HG03432 (cell line): ENCODE data around the gene MED27.
A peak's percentile ranks its signal among the peaks of the same experiment; 100 is the strongest.

Source experiments
- ATAC-seq: cut with Tn5 transposase; IDR thresholded peaks from one replicate; pipeline ENCODE4 v1.9.1; 2021; ENCODE audit warnings: mild to moderate bottlenecking, moderate library complexity; ENCODE audit not compliant: unreplicated experiment

Gene MED27

DNA sequence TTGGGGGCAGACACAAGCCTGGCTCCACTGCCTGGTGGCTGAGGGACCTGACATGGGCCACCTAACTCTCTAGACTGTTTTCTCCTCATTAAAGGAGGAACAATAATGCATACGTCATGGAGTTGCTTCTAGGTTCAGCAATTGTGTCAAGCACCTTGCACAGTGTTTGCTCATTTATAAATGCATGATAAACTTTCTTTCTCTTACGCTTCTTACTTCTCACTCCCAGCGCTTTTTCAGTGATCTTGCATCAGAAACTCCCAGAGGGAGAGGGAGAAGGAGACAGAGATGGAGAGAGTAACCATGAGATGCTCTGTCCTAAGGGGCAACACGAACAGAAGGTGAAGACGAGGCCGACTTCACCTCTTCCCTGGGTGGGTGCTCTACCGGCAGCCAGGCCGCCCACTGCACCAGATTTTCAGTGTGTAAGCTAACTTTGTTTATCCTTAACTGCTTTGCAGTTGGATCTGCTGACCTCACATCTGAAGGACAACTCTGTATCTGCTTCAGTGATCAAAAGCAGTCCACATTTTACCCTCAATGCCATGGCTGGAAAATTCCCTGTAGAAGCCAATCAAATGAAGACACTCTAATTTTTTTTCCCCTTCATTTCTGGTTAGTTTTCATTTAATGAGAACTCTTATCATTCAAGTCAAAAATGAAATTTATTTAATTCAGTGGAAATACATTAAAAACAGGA lies 35.3 kb downstream of the MED27 start:
- no peak for ATAC-seq

DNA sequence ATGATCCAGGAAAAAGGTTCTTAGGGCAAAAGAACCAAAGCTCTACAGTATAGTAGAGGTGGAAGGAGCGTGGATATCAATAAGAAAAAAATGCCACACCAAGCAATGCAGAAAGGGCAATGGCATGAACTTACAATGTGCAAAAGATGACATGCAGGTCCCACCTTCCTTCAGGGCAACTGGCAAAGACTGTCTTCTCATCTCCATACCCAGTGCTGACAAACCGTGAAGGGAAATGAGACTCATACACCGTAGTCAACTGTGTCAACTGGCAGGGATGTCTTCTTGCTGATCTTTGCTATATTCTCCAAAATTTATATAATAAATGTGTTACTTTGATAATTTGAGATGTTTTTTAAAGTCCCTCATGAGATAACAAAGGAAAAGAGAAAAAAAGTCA lies 36.0 kb downstream of the MED27 start:
- no peak for ATAC-seq

DNA sequence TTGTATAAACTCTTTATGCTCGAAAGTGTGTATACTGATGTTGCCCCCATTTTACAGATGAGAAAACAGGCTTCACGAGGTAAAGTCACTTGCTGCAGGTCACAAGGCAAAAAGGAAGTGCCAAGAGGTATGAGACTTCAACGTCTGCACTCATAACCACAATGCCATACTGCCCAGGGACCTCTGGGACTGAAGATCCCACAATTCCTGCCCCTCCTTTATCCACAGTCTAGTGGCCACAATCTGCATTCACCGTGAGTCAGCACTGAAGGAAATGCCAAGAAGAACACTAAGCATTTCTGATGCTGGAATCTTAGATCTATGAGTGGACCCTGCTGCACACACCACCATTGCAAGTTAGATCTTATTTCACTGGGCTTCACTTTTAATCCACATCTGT lies 37.3 kb downstream of the MED27 start:
- no peak for ATAC-seq

DNA sequence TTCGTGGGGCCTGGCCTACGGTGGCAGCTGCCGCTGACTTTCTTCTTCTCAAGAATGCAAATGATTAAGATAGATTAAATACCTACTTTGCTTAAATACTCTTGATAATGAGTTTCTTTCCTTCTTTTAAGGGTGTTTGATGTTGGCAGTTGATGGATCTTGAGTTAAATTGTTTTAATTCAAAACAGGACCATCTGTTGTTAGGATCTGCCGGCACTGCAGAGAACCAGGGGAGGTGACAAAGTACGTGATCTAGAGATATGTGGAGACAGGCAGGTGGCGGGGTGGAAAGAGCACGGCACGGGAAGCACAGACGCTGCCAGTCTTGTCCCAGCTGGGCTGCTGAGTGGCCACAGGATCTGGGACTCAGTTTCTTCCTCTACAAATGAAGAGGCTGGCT lies 37.9 kb downstream of the MED27 start:
- ATAC-seq: no peak

DNA sequence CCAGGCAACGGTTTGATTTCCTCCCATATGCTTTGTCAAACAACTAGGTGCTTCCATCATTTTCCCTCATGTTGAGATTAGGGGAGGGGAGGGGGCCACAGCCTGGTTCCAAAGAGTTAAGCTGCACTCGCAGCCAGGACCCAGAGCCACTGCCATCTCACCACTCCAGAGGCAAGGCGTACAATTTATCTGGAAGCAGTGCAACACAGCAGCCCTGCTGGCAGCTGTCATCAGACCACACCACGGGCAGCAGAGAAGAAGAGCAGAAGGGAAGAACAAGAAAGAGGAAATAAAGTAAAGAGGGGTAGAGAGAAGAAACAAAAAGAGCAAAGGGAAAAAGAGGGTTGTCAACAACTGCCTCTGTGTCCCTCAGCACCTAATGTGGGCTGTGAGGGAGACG lies 38.9 kb downstream of the MED27 start:
- no peak for ATAC-seq

DNA sequence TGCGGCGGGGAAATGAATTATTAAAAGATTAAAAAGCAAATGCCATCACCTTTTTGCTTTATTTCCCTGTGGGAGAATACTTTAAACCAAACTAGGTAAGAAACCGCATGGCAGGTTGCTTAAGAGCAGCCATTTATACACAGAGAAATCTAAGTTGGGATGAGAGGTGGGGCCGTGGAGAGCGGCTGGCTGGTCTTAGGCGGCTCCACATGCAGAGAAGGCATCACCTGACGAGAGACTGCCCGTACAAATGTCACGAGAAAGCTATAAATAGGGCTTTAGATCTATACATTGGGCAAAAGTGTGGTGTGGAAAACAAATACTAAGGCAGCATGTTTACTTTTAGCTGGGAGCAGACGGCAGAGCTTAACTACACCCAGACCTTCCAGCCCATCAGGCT lies 39.4 kb downstream of the MED27 start:
- ATAC-seq: no peak

DNA sequence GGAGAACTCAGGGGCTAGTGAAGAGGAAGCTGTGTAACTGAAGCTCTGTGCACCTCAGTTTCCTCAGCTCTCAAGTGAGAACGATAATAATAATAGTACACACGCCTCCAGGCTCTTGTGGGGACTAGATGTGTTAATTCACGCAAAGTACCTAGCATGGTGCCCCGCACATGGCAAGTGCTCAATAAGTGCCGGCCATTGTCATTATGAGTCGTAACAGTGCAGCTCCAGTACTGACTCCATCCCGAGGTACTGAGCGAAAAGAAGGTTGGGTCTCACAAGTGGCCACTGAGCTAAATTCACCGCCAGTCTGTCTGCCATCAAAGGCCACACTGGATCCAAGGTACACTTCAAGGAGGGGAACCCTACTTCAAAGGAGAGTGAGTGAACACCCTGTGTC lies 40.4 kb downstream of the MED27 start:
- ATAC-seq: no peak

DNA sequence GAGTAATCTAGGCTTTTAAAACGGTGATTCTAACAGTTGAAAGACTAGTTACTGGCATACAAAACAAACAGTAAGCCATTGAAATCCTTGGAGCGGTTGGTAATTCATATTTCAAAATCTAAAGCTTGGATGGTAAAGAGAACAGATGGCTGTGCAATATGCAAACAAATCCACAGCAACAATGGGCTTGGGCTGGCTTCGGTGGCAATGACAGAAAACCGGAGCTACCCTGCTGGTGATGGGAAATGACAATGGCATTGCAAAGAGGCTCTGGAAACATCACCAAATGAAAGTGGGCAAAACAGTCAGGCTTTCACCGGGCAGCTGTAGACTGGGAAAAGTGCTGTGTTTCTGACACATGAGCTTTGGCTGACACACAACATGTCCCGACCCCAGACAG lies 42.2 kb downstream of the MED27 start:
- ATAC-seq: no peak

DNA sequence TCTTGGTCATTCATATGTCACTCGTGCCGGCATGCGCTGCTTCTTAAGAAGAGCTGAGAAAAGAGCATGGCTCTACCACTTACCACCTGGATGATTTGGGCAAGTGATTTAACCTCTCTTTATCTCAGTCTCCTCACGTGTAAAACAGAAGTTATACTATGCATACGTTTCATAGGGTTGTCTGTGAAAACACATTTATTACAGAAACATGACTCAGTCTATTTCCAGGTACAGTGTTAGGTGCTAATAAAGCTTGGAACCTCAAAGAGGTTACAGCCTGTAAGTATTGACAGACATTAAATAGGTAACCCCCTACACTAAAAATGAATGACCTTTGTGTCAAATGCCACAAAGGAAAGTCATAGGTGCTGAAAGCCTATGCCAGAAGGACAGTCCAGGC lies 43.1 kb downstream of the MED27 start:
- ATAC-seq: no peak

DNA sequence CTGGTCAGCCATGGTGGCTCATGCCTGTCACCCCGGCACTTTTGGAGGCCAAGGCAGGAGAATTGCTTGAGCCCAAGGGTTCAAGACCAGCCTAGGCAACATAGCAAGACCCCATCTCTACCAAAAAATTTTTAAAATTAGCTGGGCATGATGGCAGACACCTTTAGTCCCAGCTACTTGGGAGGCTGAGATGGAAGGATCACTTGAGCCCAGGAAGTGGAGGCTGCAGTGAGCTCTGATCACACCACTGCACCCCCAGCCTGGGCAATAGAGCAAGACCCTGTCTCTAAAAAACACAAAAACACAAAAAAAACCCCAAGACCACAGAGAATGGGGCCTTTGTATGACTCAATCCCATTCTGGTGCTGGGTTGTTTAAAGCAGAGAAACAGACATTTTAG lies 44.0 kb downstream of the MED27 start:
- no peak for ATAC-seq

DNA sequence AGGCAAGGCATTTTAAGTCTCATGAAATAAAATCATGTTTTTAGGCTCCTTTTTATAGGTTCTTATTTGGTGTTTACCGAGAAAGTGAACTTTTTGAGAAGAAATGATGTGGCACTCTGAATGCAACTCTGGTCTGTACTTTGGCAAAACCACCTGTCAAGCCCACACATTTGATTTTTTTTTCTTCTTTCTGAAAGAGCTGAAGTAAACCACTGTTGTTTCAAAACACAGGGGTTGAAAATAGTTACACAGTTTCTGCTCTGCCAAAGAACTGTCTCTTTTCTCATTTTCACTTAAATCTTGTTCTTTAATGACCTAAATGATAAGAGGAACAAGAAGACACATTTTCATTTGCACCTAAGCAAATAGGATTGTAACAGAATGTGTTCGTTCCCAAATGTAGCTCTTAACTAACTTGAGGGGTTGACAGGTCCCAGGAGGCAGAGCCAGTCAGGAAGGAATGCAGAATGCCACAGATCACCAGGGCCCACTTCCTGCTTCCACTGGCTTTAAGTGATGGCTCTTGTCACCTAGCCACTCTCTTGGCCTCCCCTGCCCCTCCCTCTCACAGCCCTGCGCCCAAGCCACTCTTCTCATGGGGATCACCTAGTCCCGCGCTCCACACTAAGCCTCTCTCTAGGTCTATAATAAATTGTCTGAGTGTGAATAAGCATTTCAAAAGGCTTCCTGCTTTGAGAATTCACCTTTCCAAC lies 47.3 kb downstream of the MED27 start:
- ATAC-seq: peak; percentile 61

DNA sequence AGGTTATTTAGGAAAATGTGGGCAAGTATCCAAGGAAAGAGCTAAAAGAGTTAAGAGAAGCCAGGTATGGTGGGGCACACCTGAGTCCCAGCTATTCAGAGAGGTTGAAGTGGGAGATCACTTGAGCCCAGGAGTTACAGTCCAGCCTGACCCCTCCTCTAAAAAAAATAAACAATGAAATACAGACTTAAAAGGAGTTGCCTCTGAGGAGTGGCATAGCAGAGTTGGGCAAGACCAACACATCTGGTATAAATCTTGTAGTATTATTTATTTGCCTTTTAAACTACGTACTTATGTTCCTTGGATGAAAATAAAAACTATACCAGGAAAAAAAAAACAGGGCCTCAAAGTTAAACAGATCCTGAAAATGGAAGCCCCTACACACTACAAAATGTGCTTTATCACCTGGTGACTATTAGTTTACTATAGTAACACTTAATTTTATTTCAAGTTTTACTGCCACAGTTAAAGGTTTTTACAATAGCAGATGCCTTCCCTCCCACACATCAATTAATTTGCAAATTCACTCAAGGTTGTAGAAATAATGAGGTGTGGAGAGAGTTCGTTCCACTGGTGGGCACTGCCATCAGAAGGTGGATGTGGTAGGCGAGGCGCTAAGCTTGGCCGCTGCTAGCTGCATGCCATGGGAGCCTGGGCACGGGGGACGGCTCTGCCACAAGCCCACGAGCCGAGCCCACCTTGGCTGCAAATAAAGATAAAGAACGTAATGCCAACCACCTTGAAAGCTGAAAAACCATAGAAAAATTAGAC lies 48.0 kb downstream of the MED27 start:
- ATAC-seq: no peak

DNA sequence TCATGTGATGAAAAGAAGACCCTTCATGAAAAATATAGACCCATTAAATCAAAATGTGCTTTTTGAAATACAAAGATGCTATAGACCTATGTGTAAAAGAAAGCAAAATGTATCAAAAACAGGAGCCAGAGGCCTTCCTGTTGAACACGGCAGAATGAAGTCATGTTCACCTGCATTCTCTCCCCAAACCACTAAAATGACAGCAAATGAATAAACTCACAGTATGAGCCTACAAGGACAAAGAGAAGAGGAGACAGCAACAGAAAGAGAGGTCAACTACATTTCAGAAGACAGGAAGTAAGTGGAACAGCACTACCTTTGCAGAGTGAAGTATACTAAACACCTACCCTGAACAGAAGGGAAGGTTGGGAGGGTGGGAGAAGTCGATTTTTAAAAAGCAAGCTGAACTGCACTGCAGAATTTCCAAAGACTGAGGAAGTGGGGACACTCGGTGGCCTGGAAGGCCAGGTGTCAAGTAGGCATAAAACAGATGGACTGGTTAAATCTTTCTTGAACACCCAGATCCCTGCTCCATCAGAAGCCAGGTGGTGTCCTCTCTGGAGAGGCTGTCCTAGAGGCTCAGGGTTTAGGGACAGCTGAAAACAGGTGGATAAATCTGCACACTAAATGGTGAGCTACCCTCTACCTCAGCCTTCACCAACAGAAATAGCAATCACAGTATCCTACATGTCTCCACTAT lies 48.9 kb downstream of the MED27 start:
- ATAC-seq: no peak

DNA sequence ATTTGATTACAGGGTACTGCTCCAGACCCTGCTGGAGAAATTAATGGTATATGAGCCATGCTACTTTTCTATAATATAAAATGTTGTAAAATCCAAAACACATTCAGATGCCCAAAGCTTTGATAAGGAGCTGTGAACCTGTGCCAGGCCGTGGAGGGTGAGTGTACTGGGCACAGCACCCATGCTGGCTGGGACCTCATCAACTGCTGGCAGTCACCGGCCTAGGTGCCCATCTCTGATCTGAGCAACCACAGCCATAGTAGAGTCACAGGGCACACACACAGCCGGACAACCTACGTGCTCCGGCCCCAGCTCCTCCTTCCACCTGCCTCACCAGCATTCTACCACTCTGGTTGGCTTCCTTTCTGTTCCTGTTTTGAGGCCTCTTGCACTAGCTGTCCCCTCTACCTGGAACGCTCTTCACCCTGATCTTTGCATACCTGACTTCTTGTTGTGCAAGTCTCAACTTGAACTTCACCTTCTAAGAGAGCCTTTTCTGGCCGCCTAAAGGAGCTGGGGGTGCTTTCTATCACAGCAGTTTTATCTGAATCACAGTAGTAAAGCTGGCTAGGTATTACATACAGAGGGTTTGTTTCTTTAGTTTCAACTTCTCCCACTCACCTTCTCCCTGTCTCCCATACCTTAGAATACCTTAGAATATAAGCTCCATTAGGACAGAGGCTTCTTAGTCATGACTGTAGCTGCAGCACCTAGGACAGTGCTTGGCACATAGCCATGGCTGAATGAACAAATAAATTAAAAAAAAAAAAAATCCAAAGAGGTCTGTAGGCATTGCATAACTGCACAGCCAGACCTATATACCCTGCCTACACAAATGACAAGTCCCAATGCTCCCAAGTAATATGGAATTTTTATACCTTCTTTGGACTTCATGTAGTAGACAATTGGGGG lies 51.7 kb downstream of the MED27 start:
- no peak for ATAC-seq

DNA sequence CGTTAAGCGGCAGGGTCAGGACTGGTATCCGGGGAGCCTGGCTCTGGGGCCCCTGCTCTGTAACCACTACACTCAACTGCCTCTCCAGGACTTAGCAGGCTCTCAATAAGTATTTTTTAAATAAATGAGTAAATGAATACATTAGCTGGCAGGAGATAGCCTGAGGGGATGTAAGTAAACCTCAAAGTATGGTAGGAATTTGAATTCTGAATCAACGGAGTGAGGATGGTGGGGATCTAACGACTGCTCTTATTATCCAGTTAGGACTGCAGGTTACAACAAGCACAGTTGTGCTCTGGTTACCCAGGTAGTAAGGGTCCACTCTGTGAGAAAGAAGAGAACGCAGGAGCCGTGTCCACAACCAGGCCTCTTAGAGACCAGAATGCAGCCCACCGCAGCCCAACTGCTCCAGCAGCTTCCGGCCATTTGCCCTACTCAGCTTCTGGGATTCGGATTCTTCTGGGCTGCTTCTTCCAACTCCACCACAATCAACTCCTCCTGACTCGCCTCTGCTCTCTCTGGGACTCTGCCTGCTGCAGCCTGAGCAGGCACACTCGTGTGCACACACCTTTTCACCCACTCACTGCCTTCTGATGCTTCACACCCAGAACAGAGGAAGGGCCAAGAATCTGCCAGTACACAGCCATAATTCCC lies 52.6 kb downstream of the MED27 start:
- ATAC-seq: no peak

DNA sequence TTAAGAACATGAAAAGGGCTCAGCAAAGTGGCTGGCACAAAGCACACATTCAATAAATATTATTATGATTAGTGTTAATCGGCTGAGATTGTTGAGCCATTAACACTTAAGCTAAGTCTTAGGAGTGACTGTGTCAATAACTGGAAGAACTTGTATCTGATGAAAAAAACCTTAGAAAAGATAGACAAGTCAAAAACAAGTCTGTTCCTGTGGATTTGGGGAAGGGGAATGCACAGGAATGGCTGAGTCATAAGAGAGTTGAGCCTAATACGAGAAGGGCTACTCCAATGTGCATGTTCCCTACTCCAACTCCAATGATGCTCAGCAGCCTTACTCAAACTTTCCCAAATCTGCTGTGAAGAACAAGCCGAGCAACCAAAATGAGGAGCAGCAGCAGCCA lies 53.9 kb downstream of the MED27 start:
- ATAC-seq: no peak

DNA sequence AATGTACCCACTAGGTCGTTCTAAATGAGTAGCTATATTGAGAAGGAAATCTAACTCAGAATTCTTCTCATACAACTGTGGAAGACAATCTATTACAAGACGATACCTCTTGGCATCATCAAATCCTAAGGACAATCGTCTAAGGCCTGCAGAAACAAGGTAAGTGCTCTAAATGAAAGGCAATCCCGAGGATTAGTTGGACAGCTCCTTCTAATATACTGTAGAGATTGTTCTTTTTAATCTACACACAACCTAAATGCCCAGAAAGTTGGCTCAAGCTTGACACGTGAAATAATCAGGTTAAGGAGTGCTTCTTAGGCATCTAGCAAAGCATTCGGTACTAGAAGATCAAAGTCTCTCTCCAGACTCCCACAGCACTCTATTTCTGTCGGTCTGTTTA lies 55.1 kb downstream of the MED27 start:
- no peak for ATAC-seq

DNA sequence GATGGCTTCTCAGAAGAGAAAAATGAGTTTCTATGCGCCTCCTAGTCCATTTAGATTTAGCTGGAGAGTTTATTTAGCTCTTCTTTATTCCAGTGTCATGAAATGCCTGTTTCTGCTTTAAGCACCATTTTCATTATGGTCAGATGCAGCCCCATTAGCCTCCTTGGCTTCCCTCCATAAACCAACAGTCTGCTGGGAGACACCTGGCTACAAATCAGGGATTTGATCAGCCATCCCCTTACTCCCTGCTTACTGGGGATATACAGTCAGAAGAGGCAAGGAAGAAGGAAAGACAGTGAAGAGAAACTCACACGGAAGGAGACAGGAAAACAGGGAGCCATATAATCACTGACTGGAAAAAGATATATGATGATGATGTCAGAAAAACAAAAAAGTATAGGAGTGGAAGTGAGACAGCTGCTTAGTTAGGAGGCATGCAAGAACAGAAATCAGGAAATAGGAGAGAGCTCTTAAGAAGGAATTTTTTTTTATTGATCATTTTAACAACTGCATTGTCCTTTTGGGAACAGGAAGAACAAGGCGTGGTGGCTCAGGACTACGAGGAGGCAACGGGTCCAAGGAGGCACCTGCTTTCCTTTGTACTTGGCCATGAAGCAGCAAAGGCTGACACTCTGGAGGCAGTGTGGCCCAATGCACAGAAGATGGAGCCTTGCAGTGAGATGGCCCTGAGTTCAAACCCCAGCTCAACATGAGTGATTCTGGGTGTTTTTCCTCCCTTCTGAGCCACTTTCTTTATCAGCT lies 56.1 kb downstream of the MED27 start:
- ATAC-seq: no peak

DNA sequence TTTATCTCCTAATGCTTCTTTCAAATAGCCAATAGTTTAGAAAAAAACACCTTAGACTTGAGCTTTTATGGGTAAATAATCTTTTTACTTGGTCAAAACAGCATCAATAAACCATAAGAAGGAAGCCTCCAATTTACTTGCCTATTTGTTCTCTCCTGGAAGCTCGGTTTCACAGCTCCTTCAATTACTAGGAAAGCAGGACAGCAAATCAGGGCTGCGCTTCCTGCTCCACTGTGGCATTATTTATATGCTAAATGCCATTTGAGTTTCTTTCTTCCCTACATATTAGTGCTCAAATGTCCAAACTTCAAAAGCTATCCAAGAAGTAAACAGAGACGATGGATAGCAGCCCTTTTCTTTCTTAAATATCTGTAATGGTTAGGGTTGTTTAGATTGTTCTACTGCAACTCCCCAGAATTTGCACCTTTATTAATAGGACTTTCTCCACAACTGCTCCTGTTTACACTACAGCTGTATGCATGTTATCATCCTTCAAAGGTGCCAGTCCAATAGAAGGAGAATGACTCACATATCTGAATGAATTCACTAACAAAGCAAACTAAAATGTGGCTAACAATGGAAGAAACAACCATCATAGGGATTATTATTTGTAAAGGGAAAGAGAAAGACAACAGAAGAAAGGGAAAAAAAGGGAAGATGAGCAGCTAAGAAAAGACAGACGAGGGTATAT lies 58.7 kb downstream of the MED27 start:
- ATAC-seq: no peak
